Neural progenitor cell (in vitro differentiated cells): ENCODE results near the gene NIT1.

Experiments
- CTCF ChIP-seq: fragments of 200-600 bp; sonication (generic); IDR thresholded peaks from 2 replicates; pipeline ENCODE4 v1.5.1; 2017; ENCODE audit warnings: antibody characterized with exemption, mild to moderate bottlenecking
- EZH2 ChIP-seq: fragments of 200-600 bp; sonication (generic); IDR thresholded peaks from 2 replicates; pipeline ENCODE4 v1.6.1; 2017; ENCODE audit warnings: antibody characterized with exemption, mild to moderate bottlenecking, moderate library complexity

DNA sequence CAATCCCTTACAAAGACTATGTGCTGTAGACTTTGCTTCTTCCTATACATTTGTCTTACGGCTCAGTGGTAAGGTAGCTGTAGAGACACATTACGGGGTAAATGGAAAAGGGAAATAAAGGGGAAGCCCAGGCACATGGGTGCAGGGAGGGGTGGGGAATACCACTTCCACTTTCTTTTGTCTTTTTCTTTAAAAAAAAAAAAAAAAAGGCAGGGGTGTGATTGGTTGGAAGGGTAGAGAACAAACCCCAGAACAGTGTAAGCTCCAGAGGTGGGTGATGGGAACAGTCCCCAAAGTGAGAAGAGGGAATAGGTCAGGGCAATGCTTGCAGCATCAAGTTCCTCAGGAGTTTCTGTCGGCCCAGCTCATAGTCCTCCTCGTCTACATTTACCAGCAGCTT is 3.9 kb downstream of the NIT1 start:
- no peak for TF ChIP-seq CTCF
- no peak for TF ChIP-seq EZH2
